A549 (cell line): ENCODE measurements around the gene TAAR9.
"Not testable (repeated sequence)": the region's sequence is repeated elsewhere in the genome, so short reads cannot be mapped to it uniquely, and the experiment has no call there.

Experiments
- CBX2 ChIP-seq: fragments of 200-600 bp; sonication (generic); IDR thresholded peaks from 2 replicates; pipeline ENCODE4 v1.6.1; 2016; ENCODE audit warnings: low read depth, mild to moderate bottlenecking, borderline replicate concordance
- CEBPB ChIP-seq, 2 experiments: fragments of >200 bp in 1 of 2; sonication (Bioruptor Twin) in 1 of 2; formaldehyde crosslinking in 1 of 2; IDR thresholded peaks; 2 replicates each; pipeline ENCODE4 v1.6.1; 2012 to 2016
- CTCF ChIP-seq: fragments of >200 bp; sonication (Bioruptor Twin); formaldehyde crosslinking; IDR thresholded peaks from 3 replicates; pipeline ENCODE4 v1.5.1; 2016
- HEYL ChIP-seq: fragments of 250-450 bp; sonication (Bioruptor Pico); IDR thresholded peaks from 2 replicates; pipeline ENCODE4 v1.8.0; 2021; ENCODE audit warnings: mild to moderate bottlenecking, moderate library complexity
- MAFK ChIP-seq: fragments of 450-650 bp; IDR thresholded peaks from 2 replicates; pipeline ENCODE4 v1.6.1; 2014; ENCODE audit not compliant: partially characterized antibody
- MAX ChIP-seq: IDR thresholded peaks from 2 replicates; pipeline ENCODE4 v1.6.1; 2012
- PBX3 ChIP-seq: IDR thresholded peaks from 2 replicates; pipeline ENCODE4 v1.6.1; 2012
- PHF8 ChIP-seq: fragments of 200-600 bp; sonication (generic); IDR thresholded peaks from 2 replicates; pipeline ENCODE4 v1.6.1; 2016; ENCODE audit warnings: low read depth, mild to moderate bottlenecking, antibody characterized with exemption, moderate library complexity, borderline replicate concordance
- POLR2A ChIP-seq: IDR thresholded peaks from 2 replicates; pipeline ENCODE4 v1.6.1; 2012; ENCODE audit warnings: mild to moderate bottlenecking, low read length
- RARB ChIP-seq: fragments of 250-450 bp; sonication (Bioruptor Pico); IDR thresholded peaks from 2 replicates; pipeline ENCODE4 v1.8.0; 2021; ENCODE audit warnings: mild to moderate bottlenecking, moderate library complexity
- RFX5 ChIP-seq: fragments of 450-650 bp; IDR thresholded peaks from 2 replicates; pipeline ENCODE4 v1.7.1; 2014; ENCODE audit warnings: antibody characterized with exemption, mild to moderate bottlenecking, moderate library complexity
- TP53 ChIP-seq: fragments of 250-450 bp; sonication (Bioruptor Pico); IDR thresholded peaks from 2 replicates; pipeline ENCODE4 v1.5.0; 2021; ENCODE audit warnings: mild to moderate bottlenecking, moderate library complexity
- ZFP36 ChIP-seq: fragments of 450-650 bp; IDR thresholded peaks from 2 replicates; pipeline ENCODE4 v1.6.1; 2014; ENCODE audit warnings: borderline replicate concordance; ENCODE audit not compliant: partially characterized antibody

- not testable (repeated sequence) for TF ChIP-seq MAX; CTCF; RARB (CRISPR knock-in tag); PBX3; POLR2A; HEYL (CRISPR knock-in tag); MAFK; RFX5; ZFP36; CBX2; PHF8; CEBPB (IDR thresholded peaks at IDR 0.05); TP53 (CRISPR knock-in tag)
These were observed 22.0 kb downstream of the TAAR9 start for GRCh38 chr6:132560087-132560486.
